K562 (cell line): ENCODE data around the gene LTA. TPM values are rescaled to one million over a fixed set of nuclear protein-coding genes. Genes with fewer than 3 reads are reported as not detected.
A peak's percentile ranks its signal among the peaks of the same experiment; 100 is the strongest.

Experiments used
- ATF7 ChIP-seq: fragments of 450-650 bp; IDR thresholded peaks from 2 replicates; pipeline ENCODE4 v1.7.1; 2014; ENCODE audit warnings: mild to moderate bottlenecking, moderate library complexity
- BCLAF1 ChIP-seq, 2 experiments: fragments of 450-650 bp in 1 of 2; IDR thresholded peaks; 2 replicates each; pipeline ENCODE4 v1.6.1; 2011 to 2017; ENCODE audit warnings: low read depth in 2 of 2, antibody characterized with exemption in 1 of 2, borderline replicate concordance in 1 of 2, low read length in 1 of 2, mild to moderate bottlenecking in 1 of 2, mixed read lengths in 1 of 2; ENCODE audit not compliant: control insufficient read depth in 1 of 2
- CAMTA2 ChIP-seq: fragments of 250-450 bp; sonication (Bioruptor Pico); conservative IDR thresholded peaks from 2 replicates; pipeline ENCODE4 v1.5.1; 2022
- CBFA2T3 ChIP-seq: fragments of 450-650 bp; IDR thresholded peaks from 2 replicates; pipeline ENCODE4 v1.6.1; 2017
- E2F4 ChIP-seq: sonication (generic); formaldehyde crosslinking; IDR thresholded peaks from 2 replicates; pipeline ENCODE4 v1.8.0; 2022; ENCODE audit warnings: mild to moderate bottlenecking, low read depth, missing genetic modification reagents
- ELF4 ChIP-seq: fragments of 450-650 bp; formaldehyde crosslinking; IDR thresholded peaks from 2 replicates; pipeline ENCODE4 v1.4.0; 2022; ENCODE audit warnings: missing genetic modification characterization
- ETV6 ChIP-seq, 3 experiments: fragments of 150-350 bp in 1 of 3; sonication (generic) in 1 of 3; formaldehyde crosslinking in 1 of 3; IDR thresholded peaks; 2 replicates each; pipeline versions ENCODE4 v1.6.1 to v1.8.0; 2014 to 2022; ENCODE audit warnings: borderline replicate concordance in 2 of 3, low read depth in 2 of 3, antibody characterized with exemption in 1 of 3, low read length in 1 of 3, mild to moderate bottlenecking in 1 of 3, missing genetic modification reagents in 1 of 3
- FOXP1 ChIP-seq: sonication (generic); formaldehyde crosslinking; IDR thresholded peaks from 2 replicates; pipeline ENCODE4 v1.8.0; 2022; ENCODE audit warnings: mild to moderate bottlenecking, missing genetic modification reagents
- LARP7 ChIP-seq: fragments of 450-650 bp; IDR thresholded peaks from 2 replicates; pipeline ENCODE4 v1.6.1; 2016
- RBM34 ChIP-seq: fragments of 200-400 bp; formaldehyde crosslinking; IDR thresholded peaks from 2 replicates; pipeline ENCODE4 v1.6.1; 2018; ENCODE audit warnings: low read length, borderline replicate concordance; ENCODE audit not compliant: insufficient read depth
- RUNX1 ChIP-seq: sonication (generic); IDR thresholded peaks from 2 replicates; pipeline ENCODE4 v1.6.1; 2016; ENCODE audit warnings: antibody characterized with exemption, low read depth
- SMAD1 ChIP-seq: fragments of 150-350 bp; IDR thresholded peaks from 2 replicates; pipeline ENCODE4 v1.6.1; 2014; ENCODE audit warnings: low read length, low read depth; ENCODE audit not compliant: partially characterized antibody
- WHSC1 ChIP-seq: IDR thresholded peaks from one replicate; pipeline ENCODE4 v1.6.1; 2012; ENCODE audit warnings: low read length, control low read depth, inconsistent platforms
- ZNF347 ChIP-seq: fragments of 450-650 bp; formaldehyde crosslinking; IDR thresholded peaks from 2 replicates; pipeline ENCODE4 v1.4.0; 2020; ENCODE audit warnings: low read depth, mild to moderate bottlenecking, moderate library complexity
- polyA plus RNA-seq, 8 experiments: library from polyadenylated mRNA; depleted of rRNA in 4 of 8; stranded (reverse) in 5 of 8; unstranded in 3 of 8; fragments of >200 nt; fragmentation: Nextera tagmentation in 2 of 8; fragmentation: Illumina TruSeq in 1 of 8; extraction: Ambion mirVana in 2 of 8; extraction: Trizol in 1 of 8; gene quantifications; 2 replicates each; pipeline versions ENCODE4 v1.2.1 to v1.2.3, GENCODE V29; 2011 to 2014; ENCODE audit warnings: inconsistent platforms in 1 of 8, missing spikeins in 1 of 8
- total RNA-seq, 7 experiments: library from RNA; depleted of rRNA in 6 of 7; stranded (reverse); fragments of >200 nt in 6 of 7; fragmentation: Illumina TruSeq in 2 of 7; extraction: Trizol in 2 of 7; gene quantifications; 2 replicates each; pipeline versions ENCODE4 v1.2.1 to v1.2.3, GENCODE V29; 2011 to 2021; ENCODE audit warnings: low replicate concordance in 1 of 7
- TF ChIP-seq, protein P1 (sequence below), 2 experiments: fragments of 450-650 bp; formaldehyde crosslinking in 1 of 2; IDR thresholded peaks; 2 replicates each; pipeline versions ENCODE4 v1.4.0 to v1.6.1; 2014 to 2020; ENCODE audit warnings: mild to moderate bottlenecking in 2 of 2, borderline replicate concordance in 1 of 2, low read depth in 1 of 2

Gene LTA
- total and polyA plus RNA-seq, 9 of the 15 experiments (the other 6 are each of a cell fraction or from before 2014, with no cell fraction given): 0.80 TPM; not detected in 8

DNA sequence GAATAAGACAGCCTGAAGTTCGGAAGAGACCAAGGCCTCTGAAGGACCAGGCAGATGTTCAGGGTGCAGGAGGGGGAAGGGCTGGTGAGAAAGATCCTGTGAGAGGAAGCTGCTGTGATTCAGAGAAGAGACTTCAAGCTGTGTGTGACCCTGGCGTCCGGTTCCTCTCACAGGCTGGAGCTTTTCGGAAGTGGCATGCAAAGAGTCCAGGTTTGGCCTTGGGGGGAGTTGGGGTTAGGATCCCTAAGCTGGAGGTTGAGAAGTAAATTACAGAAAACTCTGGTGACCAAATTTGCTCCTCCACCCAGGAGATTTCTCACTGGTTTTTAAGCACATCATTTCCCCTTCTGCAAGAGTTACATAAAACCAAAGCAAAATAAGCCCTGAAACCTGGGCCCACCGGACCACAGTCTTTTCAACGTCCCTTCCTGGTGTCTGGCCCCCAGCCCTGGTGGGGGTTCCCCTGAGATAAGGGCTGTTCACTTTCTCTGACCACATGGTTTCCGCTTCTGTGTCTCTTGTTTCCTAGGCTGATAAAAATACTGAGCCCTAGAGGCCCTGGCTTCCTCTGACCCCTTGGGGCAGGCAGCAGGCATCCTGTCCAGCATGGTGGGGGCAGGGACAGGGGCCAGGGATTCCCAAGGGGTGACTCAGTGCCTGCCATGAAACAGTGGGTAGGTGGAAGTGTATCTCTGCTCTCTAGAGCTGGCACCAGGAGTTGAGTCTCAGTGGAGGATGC, 12.0 kb upstream of the LTA start (continued):
- no peak for TF ChIP-seq BCLAF1 (IDR thresholded peaks at IDR 0.05; ENCODE audit: borderline replicate concordance in 1 of 2, control insufficient read depth in 1 of 2, low read depth in 2 of 2, low read length in 1 of 2)
- no peak for TF ChIP-seq E2F4 (CRISPR knock-in tag)
- TF ChIP-seq SMAD1: peak; percentile 30
- TF ChIP-seq LARP7: no peak
- no peak for TF ChIP-seq WHSC1
- TF ChIP-seq RBM34: no peak
- peak; percentile 69 to 88; a peak in 3 of 4 replicates for TF ChIP-seq ETV6 (IDR thresholded peaks at IDR 0.05; ENCODE audit: borderline replicate concordance in 1 of 2, low read depth in 2 of 2, low read length in 1 of 2)
- TF ChIP-seq ETV6 (CRISPR knock-in tag; IDR thresholded peaks at IDR 0.05; ENCODE audit: borderline replicate concordance): no peak
- TF ChIP-seq CAMTA2 (CRISPR knock-in tag): no peak
- no peak for TF ChIP-seq ATF7
- TF ChIP-seq ZNF347 (CRISPR knock-in tag): no peak
- no peak for TF ChIP-seq RUNX1
- TF ChIP-seq ELF4: no peak
- TF ChIP-seq CBFA2T3: peak; percentile 87
- TF ChIP-seq, protein P1, sequence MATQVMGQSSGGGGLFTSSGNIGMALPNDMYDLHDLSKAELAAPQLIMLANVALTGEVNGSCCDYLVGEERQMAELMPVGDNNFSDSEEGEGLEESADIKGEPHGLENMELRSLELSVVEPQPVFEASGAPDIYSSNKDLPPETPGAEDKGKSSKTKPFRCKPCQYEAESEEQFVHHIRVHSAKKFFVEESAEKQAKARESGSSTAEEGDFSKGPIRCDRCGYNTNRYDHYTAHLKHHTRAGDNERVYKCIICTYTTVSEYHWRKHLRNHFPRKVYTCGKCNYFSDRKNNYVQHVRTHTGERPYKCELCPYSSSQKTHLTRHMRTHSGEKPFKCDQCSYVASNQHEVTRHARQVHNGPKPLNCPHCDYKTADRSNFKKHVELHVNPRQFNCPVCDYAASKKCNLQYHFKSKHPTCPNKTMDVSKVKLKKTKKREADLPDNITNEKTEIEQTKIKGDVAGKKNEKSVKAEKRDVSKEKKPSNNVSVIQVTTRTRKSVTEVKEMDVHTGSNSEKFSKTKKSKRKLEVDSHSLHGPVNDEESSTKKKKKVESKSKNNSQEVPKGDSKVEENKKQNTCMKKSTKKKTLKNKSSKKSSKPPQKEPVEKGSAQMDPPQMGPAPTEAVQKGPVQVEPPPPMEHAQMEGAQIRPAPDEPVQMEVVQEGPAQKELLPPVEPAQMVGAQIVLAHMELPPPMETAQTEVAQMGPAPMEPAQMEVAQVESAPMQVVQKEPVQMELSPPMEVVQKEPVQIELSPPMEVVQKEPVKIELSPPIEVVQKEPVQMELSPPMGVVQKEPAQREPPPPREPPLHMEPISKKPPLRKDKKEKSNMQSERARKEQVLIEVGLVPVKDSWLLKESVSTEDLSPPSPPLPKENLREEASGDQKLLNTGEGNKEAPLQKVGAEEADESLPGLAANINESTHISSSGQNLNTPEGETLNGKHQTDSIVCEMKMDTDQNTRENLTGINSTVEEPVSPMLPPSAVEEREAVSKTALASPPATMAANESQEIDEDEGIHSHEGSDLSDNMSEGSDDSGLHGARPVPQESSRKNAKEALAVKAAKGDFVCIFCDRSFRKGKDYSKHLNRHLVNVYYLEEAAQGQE (IDR thresholded peaks at IDR 0.05; ENCODE audit: borderline replicate concordance): no peak
- TF ChIP-seq, protein P1 (CRISPR knock-in tag; IDR thresholded peaks at IDR 0.05; ENCODE audit: low read depth): no peak
- no peak for TF ChIP-seq FOXP1 (CRISPR knock-in tag)
